ENCODE data around the gene BBS9.

- no peak for TF ChIP-seq CTCF (IDR thresholded peaks at IDR 0.05)
- no peak for TF ChIP-seq EZH2 (IDR thresholded peaks at IDR 0.05; ENCODE audit: borderline replicate concordance, insufficient read depth, low read depth, low read length, poor library complexity, severe bottlenecking)
Measured at GRCh38 chr7:33558549-33559323, 429.4 kb downstream of the BBS9 start.

Measured in B cell (primary cell).